SK-MEL-5 (cell line): Measurements from ENCODE around the gene SKI. TPM values are rescaled to one million over a fixed set of nuclear protein-coding genes. Genes with fewer than 3 reads are reported as not detected.
"Not testable (repeated sequence)": the region's sequence is repeated elsewhere in the genome, so short reads cannot be mapped to it uniquely, and the experiment has no call there.

Experiments
- DNase-seq: peaks from one replicate; pipeline ENCODE4 v3.0.0-alpha.2; 2016; ENCODE audit warnings: low read depth, low spot score
- in situ Hi-C: cut with HindIII; loops from 2 replicates; pipeline ENCODE4 v1.10.0; 2016; ENCODE audit warnings: low sequenced_read_pairs, high pct_unique_total_duplicates, low pct_unique_long_range_greater_than_20kb
- total RNA-seq: library from RNA; depleted of rRNA; stranded (reverse); fragments of >200 nt; shearing (Covaris generic); gene quantifications from 2 replicates; pipeline ENCODE4 v1.2.3, GENCODE V29; 2014

Gene SKI
- total RNA-seq, 1 experiment from 2014 or later, result 3.9 TPM

DNA sequence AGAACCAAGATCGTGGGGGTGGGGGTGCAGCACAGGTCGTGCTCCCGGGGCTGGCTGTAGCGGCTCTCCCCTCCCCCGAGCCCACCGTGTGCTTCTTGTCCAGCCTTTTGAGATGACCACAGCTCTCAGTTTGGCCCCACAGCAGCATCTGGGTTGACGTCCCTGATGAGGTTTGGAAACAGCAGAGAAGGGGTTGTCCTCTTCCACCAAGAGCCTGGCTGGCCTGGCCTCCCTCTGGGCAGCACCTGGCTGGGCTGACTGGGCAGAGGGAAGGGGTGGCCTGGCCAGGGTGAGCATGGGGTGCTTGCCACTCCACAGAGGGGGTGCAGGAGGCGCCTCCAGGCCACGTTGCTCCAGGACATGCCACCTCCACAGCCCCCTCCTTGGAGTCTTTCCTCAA lies 61.5 kb downstream of the SKI start:
- no peak for DNase-seq
- in situ Hi-C loops, result no loop called here

DNA sequence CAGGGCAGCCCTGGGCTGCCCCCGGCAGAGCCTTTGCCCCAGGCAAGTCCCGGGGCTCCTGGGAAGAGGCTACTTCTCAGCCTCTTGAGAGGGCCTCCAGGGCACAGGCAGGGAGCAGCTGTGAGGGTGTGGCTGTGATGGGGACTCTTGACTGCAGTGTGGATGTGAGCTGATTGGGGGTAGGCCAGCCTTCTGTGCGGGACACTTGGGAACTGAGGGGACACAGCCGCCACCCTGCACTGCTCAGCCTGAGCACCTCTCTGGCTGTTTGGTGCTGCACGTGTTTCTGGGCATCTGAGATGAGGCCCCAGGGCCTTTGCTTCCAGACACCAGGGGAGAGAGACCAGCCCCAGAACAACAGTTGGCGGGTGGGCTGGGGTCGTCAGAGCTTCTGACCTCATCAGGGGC lies 62.1 kb downstream of the SKI start:
- in situ Hi-C loops, result no loop called here
- no peak for DNase-seq

DNA sequence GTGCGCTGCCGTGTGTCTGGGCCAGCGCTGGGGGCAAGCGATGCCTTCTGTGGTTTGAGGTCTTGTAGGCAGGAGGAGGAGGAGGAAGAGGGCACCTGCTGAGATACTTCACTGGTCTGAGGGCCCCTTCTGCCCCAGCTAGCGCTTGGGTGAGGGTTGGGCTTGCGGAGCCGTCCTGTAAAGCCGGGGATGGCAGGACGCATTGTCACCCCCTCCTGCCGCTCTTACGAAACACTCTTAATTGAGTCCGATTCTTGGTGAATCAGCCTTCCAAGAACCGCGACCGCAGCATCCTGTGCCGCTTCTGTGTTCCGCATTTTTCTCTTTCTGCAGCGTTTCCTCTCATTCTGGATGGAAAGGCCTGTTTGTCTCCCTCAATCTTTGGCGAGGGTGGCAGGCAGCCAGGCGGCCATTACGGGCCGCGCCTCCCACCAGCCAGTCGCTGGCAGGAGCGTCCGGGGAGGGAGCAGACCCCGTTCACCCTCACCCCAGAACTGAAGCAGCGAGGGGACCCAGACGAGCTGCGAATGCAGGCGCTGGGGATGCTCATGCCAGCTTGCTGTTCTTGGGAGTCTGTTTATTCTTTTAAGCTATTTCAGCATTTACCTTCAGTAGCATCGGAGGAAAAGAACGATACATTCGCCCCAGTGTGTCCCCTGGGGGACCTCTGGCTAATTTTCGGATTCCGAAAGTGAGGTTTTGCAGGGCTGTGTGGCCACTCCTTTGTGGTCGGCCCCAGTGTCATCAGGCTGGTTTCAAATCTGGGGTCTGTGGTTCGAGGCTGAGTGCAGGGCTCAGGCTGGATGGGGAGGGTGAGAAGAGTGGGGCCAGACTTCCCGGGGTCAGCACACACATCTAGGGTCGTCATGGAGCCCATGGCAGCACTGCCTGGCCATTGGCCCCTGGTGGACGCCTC lies 62.7 kb downstream of the SKI start:
- peak; percentile 87 for DNase-seq
- in situ Hi-C loops, result no loop called here

DNA sequence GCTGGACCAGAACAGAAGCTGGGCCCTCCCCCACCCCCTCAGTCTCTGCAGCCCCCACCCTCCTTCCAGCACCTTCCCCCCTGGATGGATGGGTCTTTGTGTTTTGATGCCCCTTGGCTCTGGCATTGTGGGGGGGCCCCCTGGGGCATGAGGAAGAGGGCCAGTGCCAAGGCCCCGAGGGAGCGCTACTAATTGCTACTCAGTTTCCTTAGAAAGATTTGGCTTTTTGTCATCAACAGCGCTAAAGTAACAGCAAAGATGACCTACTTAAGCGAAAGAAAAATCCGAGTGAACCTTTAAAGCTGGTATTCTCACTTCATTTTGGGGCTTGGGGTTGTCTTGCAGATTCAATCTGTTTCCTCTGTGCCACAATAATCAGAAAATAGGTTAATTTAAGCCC lies 63.5 kb downstream of the SKI start:
- no peak for DNase-seq
- in situ Hi-C loops, result no loop called here

DNA sequence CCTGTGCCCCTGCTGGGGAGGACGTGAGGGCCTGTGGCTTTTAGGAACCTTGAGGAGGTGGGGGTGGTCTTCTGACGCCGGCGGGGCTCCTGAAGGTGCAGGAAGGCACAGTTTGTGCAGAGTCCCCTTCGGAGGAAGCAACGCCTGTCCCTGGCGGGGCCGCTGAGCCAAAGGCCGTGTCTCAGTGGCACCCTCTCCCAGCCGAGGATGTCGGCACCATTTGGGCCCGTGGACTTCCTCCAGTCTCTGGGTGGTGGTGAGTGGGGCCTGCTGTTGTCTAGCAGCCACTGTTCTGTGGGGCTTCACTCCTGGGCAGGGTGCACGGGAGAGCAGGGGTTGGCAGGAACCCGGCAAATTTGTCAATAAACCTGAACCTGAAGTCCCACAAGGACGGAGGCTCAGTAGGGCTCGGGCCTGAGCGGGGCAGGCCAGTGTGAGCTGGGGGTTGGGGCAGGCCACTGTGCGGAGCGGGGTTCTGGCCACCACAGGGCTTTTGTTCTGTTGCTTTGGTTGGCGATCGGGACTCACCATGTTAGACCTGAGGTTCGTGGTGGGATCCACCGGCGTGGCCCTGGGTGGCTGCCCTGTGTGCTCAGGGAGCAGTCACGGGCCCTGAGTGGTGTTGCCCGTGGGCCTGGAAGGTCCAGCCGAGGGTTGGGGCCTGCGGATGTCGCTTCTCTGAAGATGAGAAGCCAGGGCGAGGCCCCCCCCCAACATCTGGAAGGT lies 64.8 kb downstream of the SKI start:
- in situ Hi-C loops, result no loop called here
- DNase-seq, result no peak

DNA sequence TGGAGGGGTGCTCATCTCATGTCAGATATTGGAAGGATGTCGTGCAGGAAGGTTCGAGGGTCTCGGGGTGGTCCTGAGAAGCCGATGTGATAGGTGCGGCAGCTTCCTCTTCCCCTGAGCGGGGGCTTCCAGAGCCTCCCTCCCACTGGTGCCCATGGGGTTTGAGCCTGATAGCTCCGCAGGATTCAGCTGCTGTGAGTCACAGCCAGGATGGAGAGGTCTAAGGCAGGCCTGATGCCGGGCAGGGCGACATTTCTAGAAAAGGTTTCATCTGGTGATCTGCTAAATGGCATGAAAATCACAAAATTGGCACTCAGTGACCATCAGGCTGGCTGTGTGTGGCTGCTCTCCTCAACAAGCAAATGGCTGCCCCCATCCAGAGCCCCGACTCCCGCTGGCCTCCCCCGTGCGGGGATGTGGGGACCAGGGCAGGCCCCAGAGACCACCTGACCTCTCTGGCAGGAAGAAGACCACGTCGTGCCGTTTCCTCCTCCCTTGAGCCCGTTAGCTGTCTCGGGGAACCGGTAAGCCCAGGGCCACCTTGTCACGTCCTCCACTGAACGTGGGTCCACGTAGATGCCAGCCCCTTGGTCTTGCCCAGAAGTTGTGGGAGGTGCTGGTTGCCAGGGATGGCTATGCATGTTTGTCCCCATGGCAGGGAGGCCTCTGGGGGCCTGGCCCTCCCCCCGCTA lies 66.1 kb downstream of the SKI start:
- DNase-seq, result no peak

DNA sequence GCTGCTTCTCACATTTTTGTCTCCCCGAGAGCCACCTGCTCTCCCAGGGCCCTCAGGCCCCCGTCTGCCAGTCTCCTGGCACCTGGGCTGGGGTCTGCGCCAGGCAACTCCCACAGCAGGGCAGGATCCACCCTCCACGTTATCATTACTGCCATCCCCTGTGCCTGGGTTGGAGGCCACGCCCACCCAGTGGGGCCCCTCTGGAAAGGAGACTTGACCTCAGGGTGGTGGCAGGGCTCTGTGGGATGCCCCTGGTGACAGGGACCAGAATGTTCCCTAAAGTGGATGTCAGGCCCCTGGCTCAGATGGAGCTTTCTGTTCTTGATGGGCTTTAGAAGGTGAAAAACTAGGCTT lies 66.6 kb downstream of the SKI start:
- in situ Hi-C loops, result no loop called here
- no peak for DNase-seq

More for the DNA sequence above, 66.1 kb downstream of the SKI start:
- in situ Hi-C loops, result no loop called here

DNA sequence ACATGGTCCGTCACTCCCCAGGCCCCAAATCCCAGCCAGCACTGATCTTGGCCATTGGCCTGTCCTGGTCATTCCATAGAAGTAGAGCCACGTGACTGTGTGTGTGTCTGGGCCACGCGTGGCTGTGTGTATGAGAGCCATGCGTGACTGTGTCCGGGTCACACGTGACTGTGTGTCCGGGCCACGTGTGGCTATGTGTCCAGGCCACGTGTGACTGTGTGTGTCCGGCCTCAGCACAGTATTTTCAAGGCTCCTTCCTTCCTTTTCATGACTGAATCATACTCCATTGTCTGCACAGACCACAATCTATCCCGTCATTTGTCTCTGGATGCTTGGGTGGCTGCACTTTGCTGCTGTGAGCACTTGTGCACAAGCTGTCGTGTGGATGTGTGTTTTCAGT lies 67.4 kb downstream of the SKI start:
- in situ Hi-C loops, result no loop called here
- DNase-seq, result no peak

DNA sequence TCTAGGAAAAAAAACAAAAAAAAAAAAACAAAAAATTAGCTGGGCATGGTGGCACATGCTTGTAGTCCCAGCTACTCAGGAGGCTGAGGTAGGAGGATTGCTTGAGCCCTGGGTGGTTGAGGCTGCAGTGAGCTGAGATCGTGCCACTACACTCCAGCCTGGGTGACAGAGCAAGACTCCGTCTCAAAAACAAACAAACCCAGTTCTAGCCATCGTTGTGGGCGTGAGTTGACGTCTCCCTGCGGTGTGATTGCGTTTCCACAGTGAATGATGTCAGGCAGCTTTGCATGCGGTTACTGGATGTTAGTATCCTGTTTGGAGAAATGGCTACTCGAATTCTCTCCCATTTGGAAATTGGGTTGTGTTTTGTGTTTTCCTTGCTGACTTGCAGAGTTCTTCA lies 68.1 kb downstream of the SKI start:
- in situ Hi-C loops, DNase-seq: not testable (repeated sequence)

DNA sequence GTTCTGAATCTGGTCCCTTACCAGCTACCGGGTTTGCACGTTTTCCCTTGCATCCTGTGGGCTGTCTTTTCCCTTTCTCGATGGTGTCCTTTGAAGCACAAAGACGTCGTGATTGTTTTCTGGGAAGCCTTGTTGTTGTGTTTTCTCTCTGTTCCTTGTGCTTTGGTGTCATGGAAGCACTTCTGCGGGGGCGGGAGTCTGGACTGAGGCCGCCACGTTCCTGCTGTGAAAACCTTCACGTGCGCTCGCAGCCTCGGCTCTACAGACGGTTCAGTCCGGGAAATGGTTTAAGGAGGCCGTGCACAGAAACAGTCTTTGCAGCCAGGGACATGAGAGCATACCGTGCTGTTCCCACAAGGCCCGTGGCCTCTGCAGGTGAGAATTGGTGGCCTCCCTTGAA lies 68.5 kb downstream of the SKI start:
- no peak for DNase-seq
- in situ Hi-C loops, result no loop called here

DNA sequence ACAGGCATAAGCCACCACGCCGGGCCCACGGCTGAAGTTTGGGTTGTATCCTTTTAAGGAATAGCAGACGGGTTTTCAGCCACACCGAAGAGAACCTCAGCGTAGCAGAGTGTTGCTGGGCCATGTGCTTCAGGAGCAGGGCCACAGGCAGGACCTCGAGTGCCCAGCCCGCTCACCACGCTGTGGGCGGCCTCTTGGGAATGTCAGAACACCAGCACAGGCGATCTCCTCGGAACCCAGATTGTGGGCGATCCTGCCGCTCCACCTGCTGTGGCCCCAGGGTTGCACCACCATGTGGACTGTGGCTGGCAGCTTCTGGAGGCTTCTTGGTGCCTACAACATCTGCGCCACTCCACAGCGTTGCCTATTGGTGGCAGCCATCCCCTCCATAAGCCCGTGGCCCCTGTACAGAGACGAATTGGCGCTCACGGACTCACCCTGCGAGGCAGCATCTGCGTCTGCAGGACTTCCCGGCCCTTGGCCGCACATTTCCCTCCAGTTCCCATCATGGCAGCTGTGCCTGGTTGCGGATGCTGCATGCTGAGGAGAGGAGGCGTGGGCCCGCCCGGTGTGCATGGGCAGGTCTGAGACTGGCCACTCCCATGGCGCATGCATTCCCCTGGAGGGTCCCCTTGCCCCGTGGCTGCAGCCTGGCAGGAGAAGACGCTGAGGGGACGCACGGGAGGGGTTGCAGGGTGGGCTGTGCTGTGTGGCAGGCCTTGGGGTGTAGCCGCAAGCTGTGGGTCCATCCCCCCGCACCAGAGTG lies 69.3 kb downstream of the SKI start:
- in situ Hi-C loops, result no loop called here
- no peak for DNase-seq

DNA sequence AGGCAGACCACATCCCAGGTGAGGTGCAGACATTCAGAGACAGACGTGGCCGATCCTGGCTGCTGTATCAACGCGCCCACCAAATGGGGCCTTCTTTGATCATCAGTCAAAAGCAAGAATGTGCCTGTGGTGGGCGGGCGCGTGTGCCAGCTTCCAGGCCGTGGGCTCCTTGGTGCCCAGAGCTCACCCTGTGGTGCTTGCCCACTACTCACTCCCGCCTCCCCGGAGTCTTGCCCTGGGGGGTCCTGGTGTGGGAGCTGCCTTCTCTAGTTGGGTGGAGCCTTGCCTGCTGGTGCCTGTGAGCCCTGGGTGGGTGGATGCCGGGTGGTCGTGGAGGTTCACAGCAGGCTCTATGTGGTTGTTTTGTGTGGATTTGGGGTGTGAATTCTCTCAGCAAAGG lies 70.6 kb downstream of the SKI start:
- in situ Hi-C loops, result no loop called here
- no peak for DNase-seq

DNA sequence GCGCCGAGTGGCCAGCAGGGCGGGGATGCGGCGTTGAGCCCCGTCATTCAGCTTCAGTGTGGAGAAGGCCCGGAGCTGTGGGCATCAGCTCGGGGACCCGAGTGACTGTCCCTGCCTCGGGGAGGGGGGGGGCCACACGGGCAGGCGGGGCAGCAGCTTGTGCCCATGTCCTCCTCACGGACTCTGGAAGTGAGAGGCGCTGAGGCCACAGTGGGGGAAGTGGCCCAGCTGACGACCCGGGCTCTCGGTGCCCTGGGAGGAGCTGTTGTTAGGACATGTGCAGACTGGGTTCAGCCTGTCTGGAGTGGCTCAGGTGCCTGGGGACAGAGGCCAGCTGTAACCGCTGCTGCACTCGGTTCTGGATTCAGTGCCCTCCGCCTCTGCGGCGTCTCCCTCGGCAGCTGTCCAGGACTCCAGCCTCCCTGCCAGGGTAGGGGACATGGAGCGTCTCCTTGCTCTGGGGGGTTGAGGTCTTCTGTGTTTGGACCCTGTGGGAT lies 71.1 kb downstream of the SKI start:
- in situ Hi-C loops, result no loop called here
- no peak for DNase-seq

DNA sequence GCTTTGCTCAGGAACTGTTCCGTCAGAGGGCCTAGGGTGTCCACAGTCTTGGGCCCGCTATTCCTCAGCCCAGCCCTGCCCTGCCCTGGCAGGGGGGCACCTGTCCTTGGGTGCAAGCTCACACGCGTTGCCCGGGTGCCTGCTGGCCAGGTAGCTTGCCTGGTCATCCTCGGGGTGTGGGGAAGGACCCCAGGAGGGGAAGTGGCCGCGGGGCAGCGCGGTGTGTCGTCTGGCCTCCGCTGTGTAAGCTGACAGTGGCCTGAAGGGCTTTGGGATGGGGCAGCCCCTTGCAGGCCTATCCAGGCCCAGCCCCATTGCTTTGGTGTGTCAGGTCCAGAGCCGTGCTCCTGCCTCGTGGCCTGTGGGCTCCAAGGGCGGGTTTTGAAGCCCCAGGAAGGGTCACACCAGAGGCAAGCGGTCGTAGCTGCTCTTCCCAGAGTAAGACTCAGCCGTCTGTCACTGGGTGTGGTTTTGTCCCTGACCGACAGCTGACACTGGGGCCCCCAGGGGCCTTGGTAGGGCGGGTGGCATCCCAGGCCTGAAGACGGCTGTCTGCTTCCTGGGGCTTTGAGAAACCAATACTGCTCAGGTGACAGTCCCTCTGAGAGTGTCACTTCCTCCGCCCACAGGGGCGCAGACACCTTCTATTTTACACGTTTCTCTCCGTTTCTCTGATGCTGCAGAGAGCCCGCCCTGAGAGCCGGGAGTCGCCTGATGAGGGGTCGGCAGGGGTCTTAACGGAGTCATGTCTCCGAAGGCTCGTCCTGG lies 72.1 kb downstream of the SKI start:
- in situ Hi-C loops, result no loop called here
- no peak for DNase-seq

DNA sequence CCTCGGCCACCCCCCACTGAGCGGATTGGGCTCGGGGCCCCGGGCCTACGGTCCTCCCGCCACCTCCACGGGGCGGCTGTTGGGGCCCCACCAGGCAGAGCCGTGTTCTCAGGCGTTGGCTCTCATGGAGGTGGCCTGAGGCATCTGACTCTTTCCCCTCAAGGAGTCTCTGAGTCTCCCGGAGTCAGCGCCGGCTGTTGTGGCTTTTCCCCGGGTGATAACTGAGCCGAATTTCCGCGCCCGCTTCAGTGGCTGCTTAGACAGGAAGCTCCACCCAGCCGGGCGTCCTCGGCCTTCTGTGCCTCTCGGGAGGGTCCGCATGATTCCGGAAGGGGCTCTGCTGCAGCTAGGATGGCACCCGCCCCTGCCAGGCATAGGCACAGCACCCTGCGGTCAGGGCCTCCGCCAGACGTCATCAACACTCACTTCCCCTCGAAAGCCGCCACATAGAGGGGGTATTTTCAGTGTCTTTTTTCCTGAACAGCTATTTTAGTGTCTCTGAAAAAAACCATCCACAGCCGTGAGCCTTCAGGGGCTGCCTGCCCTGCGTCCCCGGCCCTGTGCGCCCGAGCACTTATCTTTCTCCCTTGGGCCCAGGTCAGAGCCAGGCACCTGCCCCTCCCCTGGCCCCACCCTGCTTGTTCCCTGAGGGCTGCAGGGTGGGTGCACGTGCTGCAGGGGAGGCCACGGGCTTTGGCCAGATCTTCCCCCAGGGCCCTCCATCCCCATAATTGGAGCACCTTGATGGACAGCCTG lies 72.9 kb downstream of the SKI start:
- in situ Hi-C loops, result no loop called here
- no peak for DNase-seq

DNA sequence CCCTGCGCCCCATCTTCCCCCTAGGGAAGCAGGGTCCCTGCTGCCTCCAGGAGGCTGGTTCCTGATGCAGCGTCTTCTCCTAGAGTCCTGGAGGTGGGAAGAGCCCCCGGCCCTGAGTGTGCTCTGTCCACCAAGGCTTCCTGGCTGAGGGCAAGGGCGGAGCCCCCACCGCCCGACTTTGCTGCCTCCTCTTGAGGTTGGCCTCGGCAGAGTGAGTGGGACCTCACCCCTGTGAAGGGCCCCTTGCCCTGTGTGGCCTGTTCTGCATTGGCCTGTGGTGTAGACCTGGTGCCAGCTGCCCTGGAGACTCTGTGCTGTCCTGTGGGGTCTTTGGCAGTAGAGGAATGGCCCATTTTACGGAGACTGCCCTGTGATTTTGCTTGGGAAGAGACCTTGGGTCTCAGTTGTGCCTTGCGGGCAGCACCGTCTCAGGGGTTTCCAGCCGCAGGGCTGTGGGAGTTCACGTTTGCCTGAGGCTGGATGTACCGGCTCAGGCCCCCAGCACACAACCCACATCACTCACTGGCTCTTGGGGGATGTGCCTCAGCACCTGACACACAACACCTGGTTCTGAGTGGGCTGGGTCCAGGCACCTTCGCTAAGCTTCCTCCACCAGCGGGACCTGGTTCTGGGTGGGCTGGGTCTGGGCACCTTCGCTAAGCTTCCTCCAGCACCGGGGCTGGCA lies 73.6 kb downstream of the SKI start:
- in situ Hi-C loops, result no loop called here
- no peak for DNase-seq
